ENCODE results near the gene PIGL.
A peak's percentile ranks its signal among the peaks of the same experiment; 100 is the strongest.
"Not testable (repeated sequence)": the region's sequence is repeated elsewhere in the genome, so short reads cannot be mapped to it uniquely, and the experiment has no call there.

PIGL gene

DNA sequence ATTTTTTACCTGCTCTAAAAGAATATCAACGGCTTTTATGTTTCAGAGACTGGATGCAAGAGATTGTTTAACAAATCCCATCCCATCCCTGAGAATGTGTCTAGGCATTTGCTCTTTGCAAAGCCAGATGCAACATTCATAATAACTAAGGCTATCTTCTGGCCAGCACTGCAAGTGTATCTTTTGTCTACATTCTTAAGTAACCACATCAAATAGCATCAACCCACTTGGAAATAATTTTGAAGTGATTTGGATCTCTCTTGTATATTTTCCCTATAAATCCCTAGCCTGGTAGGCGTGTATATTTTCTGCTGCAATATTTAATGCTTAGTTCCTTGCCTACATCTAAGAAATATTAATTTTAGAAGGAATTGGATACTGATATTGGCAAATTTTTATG is 64.3 kb downstream of the PIGL start:
- no peak for DNase-seq

- no peak for DNase-seq
Observed at GRCh38 chr17:16282522-16282921, 65.5 kb downstream of the PIGL start.

DNA sequence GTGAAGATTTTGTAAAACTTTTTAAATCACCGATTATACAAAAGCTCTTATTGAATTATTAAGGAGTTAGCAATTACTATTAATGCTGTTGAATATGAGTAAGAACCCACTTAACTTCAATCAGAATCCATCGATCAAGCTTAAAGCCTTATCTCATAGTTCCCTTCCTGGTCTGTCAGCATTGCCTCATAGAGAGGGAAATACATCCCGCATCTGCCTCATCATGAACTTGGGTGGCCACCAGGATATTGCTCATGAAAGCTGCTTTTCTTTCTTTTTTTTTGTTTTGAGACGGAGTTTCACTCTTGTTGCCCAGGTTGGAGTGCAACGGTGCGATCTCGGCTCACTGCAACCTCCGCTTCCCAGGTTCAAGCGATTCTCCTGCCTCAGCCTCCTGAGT is 66.7 kb downstream of the PIGL start:
- DNase-seq: no peak

GRCh38 chr17:16285646-16286008 is 68.6 kb downstream of the PIGL start:
- no peak for DNase-seq

DNA sequence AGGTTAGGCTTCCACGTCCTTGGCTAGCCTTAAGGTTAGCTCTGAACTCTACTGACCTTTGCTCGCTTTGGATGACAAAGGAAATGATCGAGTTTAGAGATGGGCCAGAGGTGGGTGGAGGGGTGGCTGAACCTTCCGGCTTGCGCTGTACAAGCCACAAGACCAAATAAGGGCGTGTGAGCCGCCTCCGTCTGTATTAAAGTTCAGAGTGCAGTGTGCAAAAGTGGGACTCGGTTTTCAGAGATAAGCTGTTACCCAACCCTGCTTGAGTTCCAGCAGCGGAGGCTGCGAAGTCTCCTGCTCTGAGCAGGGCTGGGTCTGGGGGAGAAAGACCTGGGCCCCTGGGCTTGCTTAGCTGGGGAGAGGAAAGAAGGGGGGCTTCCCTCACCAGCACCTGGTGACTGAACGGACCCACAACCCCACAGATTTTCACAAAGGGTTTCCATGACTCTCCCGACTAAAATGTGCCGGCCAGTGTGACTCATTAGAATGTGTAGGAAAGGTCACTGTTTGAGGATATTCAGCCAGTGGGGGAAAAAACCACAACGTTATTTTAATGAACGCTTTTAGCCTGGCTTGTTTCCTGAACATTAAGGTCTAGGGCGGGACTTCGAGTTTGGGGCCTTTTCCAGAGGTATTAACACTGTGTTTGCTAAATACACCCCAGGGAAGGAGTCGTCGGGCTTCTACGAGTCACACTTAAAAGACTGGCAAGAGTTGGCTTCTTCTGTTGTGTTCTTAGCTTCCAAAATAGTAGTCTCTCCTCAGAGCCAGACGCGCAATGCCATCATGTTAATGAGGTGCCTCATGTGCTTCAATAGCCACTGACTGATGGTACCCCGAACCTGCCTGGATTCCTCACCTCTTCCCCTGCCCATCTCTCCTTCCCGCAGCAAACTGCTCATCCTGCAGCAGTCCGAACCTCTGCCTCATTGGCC is 69.3 kb downstream of the PIGL start:
- peak; percentile 81 for DNase-seq

DNA sequence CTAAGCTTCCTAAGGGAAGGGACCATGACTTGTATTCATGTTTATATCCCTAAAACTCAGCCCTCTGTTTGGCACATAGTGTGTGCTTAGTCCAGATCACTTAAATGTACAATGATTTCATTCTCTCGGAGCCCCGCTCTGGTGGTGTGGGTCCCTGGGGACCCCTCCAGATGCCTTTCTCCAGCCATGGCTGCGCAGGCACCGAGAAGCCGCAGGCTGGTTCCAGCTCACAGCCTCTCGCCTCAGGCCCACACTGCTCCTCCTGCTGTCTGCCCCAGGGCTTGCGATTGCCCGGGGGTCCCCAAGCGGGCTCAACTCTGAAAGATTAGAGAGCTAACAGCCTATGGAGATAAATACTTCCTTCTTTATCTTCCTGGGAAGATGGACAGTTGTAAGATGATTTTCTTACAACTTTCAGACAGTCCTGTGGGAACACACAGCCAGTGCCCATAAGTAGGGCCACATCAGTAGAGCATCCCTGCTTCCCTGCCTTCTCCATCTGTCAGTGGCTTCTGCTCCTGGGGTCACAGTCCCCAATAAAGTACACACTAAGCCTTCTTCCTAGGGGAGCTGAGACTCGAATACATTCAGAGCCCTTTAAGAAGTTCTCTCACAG is 70.0 kb downstream of the PIGL start:
- DNase-seq: no peak

- peak; percentile 34 for DNase-seq
Observed at GRCh38 chr17:16287563-16288027, 70.6 kb downstream of the PIGL start.

DNA sequence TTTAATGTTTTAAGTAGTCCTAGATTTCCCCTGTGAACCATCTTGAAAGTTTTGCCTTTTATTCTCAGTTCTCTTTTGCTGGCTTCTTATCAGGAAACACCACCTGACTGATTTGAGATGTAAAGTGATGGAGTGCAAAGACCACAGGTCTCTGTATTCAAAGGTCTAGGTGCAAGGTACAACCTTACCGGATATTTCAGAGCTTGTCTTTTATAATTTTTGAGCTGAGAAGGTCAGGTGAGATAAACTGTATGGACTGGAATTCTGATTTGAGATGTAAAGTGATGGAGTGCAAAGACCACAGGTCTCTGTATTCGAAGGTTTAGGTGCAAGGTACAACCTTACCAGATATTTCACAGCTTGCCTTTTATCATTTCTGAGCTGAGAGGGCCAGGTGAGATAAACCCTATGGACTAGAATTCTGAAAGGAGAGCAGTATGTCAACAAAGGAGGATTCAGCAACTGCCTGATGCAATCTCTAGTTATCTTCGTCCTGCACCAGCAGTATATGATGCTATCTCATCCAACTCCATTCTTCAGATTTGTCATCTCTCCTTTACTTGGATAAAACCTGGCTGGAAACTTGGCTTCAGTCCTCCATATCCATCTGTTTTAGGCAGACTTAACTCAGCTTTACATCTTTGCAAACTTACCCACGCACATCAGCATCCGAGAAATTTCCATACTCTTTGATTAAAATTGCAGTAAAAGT is 72.0 kb downstream of the PIGL start:
- no peak for DNase-seq

DNA sequence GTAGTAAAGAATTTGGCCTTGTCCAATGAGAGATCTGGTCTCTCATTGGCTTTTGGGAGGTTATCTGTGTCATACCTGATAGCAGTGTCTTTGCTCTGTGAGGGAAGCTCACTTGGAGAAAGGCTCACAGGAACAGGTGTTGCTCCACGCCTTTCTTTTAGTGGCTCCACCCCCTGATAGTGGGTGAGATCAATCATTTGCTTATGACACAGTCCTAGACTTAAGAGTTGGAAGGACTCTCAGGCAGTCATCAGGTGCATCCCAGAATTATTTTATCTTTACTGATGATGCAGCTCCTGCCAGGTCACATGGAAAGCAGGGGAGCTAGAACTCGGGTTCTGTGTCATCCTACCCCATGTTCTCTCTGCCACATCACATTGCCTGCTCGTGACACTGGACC is 76.9 kb downstream of the PIGL start:
- no peak for DNase-seq

- DNase-seq: no peak
Observed at GRCh38 chr17:16294560-16294959, 77.5 kb downstream of the PIGL start.

- DNase-seq: not testable (repeated sequence)
Observed at GRCh38 chr17:16296072-16296471, 79.1 kb downstream of the PIGL start.

DNA sequence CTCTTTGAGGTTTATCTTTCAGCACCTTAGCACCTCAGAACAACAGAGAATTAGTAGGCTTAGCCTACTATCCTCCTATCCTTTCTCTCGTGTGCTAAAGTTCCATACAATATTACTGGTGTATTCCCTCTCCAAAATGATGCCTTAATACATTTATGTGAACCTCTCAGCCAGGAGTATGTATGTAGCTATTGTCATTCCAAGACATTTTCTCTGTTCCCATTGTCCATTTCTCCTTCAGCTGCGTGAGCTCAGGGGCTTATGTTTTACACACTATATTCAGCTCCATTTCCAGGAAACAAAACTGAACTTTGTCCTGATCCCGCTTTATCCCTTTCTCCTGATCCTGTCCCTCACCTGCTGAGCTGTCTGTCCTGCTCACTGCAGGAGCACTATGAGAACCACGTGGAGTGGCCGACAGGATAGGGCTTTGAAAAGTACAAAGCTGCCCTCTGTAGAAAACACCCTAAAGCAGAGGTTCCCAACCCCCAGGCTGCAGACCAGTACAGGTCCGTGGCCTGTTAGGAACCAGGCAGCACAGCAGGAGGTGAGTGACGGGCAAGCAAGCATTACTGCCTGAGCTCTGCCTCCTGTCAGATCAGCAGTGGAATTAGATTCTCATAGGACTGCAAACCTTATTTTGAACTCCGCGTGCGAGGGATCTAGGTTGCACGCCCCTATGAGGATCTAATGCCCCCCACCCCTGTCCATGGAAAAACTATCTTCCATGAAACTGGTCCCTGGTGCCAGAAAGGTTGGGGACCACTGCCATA is 80.5 kb downstream of the PIGL start:
- no peak for DNase-seq

DNA sequence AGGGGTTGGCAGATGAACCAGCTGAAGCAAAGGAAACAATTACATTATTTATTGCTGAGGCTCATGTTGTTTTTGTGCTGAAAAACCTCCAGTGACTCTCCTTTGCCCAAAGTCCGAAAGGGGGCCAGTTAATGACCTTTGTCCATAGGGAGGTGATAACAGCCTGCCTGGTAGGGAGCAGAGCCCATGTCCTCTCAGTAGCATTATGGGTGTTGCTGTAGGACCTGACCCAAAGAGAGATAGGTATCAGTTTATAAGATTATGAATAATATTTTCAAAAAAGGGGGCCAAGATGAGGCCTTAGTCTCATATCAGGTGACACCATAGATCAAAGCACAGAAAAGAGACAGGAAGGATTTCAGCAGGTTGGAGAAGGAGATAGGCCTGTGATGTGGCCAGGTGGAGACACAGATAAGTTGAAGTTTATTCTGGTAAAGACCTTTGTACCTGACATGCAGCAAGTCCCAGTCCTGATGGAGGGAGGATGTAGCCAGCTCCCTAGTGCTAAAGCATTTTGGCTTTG is 81.2 kb downstream of the PIGL start:
- DNase-seq: peak; percentile 8

DNA sequence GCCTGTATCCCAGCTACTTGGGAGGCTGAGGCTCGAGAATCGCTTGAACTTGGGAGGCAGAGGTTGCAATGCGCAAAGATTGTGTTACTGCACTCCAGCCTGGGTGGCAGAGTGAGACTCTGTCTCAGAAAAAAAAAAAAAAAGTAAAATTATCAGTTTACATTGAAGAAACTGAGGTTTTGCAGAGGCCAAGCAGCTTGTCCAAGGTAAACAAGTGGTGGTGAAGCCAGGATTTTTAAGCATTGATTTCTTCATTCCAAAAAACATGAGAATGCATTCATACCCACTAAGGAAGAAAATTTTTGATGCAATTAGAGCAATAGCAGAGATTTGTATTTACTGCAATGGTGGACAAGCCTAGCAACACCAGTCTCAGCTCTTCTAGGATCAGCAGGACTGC is 83.5 kb downstream of the PIGL start:
- DNase-seq: no peak

- DNase-seq: no peak
Observed at GRCh38 chr17:16301963-16302855, 85.2 kb downstream of the PIGL start.

GRCh38 chr17:16302856-16303255 is 85.8 kb downstream of the PIGL start:
- DNase-seq: no peak

GRCh38 chr17:16304830-16305229 is 87.8 kb downstream of the PIGL start:
- peak; percentile 10 for DNase-seq

DNA sequence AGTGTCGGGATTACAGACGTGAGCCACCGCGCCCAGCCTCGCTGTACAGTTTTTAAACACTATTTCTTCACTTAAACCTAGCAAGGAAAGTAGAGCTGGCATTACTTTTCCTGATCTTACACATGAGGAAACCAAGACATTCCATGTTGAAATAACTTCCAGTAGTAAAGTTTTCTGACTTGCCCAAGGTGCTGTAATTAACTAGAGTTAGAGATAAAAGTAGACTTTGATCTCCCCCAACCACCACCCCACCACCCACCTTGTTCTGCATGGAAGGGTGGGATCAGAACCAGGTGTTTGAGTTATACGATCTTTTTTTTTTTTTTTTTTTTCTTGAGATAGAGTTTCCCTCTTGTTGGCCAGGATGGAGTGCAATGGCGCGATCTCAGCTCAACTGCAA is 89.2 kb downstream of the PIGL start:
- no peak for DNase-seq

- not testable (repeated sequence) for DNase-seq
Observed at GRCh38 chr17:16312061-16312460, 95.1 kb downstream of the PIGL start.

DNA sequence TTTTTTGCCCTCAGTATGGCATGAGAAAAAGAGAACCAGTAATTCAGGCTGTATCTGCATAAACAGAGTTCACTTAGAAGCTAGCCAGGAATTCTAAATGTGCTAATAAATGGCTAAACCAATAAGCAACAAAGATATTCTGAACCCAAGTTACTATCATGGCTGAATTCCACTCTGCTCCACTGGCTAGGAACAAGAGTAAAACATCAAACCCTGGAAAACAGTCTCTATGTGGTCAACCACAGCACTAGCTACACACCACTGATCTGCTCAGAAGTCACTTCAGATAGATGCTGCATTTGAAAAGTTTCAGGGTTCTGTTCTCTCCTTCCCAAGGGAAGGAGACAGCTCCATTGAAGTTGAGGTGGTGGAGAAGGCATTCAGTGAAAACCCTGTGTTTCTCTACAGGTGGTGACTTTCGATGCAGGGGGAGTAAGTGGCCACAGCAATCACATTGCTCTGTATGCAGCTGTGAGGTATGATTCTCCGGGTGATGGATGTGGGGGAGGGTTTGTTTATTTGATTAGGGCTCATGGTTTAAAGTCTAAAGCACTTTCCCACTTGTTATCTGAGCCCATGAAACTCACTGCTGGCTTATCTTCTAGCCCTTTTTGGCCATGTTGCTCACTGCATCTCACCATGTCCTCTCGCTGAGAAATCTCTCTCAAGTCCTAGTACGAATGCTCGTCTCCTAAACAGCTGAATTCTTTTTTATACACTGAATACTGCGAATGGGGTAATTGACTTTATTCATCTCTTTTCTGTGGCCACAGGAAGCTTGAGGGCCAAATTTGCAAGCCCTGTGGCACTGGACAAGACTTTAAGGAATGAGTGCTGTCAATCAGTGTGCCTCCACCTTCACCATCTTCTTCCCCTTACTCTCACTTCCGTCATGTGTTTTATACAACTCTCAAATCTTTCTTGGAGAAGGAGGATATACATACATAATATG is 96.4 kb downstream of the PIGL start:
- DNase-seq: no peak
